ENCODE measurements around the gene NUPR1. TPM values are rescaled to one million over a fixed set of nuclear protein-coding genes. Genes with fewer than 3 reads are reported as not detected.

Gene NUPR1
- total RNA-seq, 2 experiments from 2014 or later, result not detected

GRCh38 chr16:28504707-28505404 is 33.9 kb downstream of the NUPR1 start:
- peaks cover 17% of the 10 kb centered on the region for H3K4me1 ChIP-seq (ENCODE audit: insufficient read depth, low read length)
- Mint-ChIP-seq H3K27ac (no peak overlapping the region), H3K9me3 (no peaks in the 10 kb centered on the region), H3K36me3 (ENCODE audit: low read depth) (no peaks in the 10 kb centered on the region), H3K4me3 (no peak overlapping the region), H3K4me1 (ENCODE audit: low read depth) (peaks cover 10% of the 10 kb centered on the region), H3K27me3 (no peaks in the 10 kb centered on the region)
- DNase-seq (no peak), ATAC-seq (ENCODE audit: poor library complexity) (no peak)
- H3K36me3 ChIP-seq (ENCODE audit: insufficient read depth, low read length), result no peaks in the 10 kb centered on the region
- no peak overlapping the region for H3K27ac ChIP-seq (ENCODE audit: low read depth in 1 of 2, low read length in 2 of 2)
- H3K9me3 ChIP-seq (ENCODE audit: control insufficient read depth in 1 of 2, insufficient read depth in 1 of 2, low read length in 2 of 2), result no peaks in the 10 kb centered on the region
- TF ChIP-seq CTCF (IDR thresholded peaks at IDR 0.05), result no peak
- intact Hi-C loops (cut with DNase I, micrococcal nuclease), result no loop called here
- ChIA-PET CTCF (no interaction called here), POLR2A (no interaction called here)
- no peaks in the 10 kb centered on the region for H3K27me3 ChIP-seq (ENCODE audit: control insufficient read depth in 1 of 2, insufficient read depth in 2 of 2, low read length in 2 of 2)
- H3K4me3 ChIP-seq (ENCODE audit: low read length), result no peak overlapping the region

GRCh38 chr16:28503470-28504259 is 35.1 kb downstream of the NUPR1 start:
- intact Hi-C loops (cut with DNase I, micrococcal nuclease), result no loop called here
- H3K4me1 ChIP-seq (ENCODE audit: insufficient read depth, low read length), result peaks cover 17% of the 10 kb centered on the region
- Mint-ChIP-seq H3K27me3 (no peaks in the 10 kb centered on the region), H3K9me3 (no peaks in the 10 kb centered on the region), H3K27ac (no peak overlapping the region), H3K36me3 (ENCODE audit: low read depth) (no peaks in the 10 kb centered on the region), H3K4me3 (no peak overlapping the region), H3K4me1 (ENCODE audit: low read depth) (peaks cover 10% of the 10 kb centered on the region)
- ATAC-seq (ENCODE audit: poor library complexity) (no peak), DNase-seq (no peak)
- ChIA-PET CTCF (no interaction called here), POLR2A (interaction anchor here (1.0 to 2.1 kb wide), 2 partner anchors 10 to 15 kb away, joined by 3 to 14 read pairs; partner anchors contain the start of gene APOBR)
- no peak overlapping the region for H3K4me3 ChIP-seq (ENCODE audit: low read length)
- H3K36me3 ChIP-seq (ENCODE audit: insufficient read depth, low read length), result peaks cover 2% of the 10 kb centered on the region
- H3K9me3 ChIP-seq (ENCODE audit: control insufficient read depth in 1 of 2, insufficient read depth in 1 of 2, low read length in 2 of 2), result no peaks in the 10 kb centered on the region
- no peak overlapping the region for H3K27ac ChIP-seq (ENCODE audit: low read depth in 1 of 2, low read length in 2 of 2)
- H3K27me3 ChIP-seq (ENCODE audit: control insufficient read depth in 1 of 2, insufficient read depth in 2 of 2, low read length in 2 of 2), result no peaks in the 10 kb centered on the region
- no peak for TF ChIP-seq CTCF (IDR thresholded peaks at IDR 0.05)

GRCh38 chr16:28502290-28502689 is 36.5 kb downstream of the NUPR1 start:
- no peaks in the 10 kb centered on the region for H3K27me3 ChIP-seq (ENCODE audit: control insufficient read depth in 1 of 2, insufficient read depth in 2 of 2, low read length in 2 of 2)
- Mint-ChIP-seq H3K9me3 (no peaks in the 10 kb centered on the region), H3K36me3 (ENCODE audit: low read depth) (peaks cover 1% of the 10 kb centered on the region)

More at GRCh38 chr16:28502290-28502689, 36.5 kb downstream of the NUPR1 start:
- ChIA-PET POLR2A (interaction anchor here (2.1 kb wide), 1 partner anchor 8 kb away, joined by 14 read pairs; the partner anchor contains the start of gene APOBR), CTCF (no interaction called here)
- ATAC-seq (ENCODE audit: poor library complexity) (no peak), DNase-seq (no peak)
- no peaks in the 10 kb centered on the region for H3K27me3 Mint-ChIP-seq
- H3K27ac ChIP-seq (ENCODE audit: low read depth in 1 of 2, low read length in 2 of 2), result no peak overlapping the region
- H3K4me1 Mint-ChIP-seq (ENCODE audit: low read depth), result peaks cover under 1% of the 10 kb centered on the region
- intact Hi-C loops (cut with DNase I, micrococcal nuclease), result no loop called here
- no peak overlapping the region for H3K4me3 Mint-ChIP-seq
- H3K36me3 ChIP-seq (ENCODE audit: insufficient read depth, low read length), result peaks cover 12% of the 10 kb centered on the region
- no peaks in the 10 kb centered on the region for H3K9me3 ChIP-seq (ENCODE audit: control insufficient read depth in 1 of 2, insufficient read depth in 1 of 2, low read length in 2 of 2)
- H3K27ac Mint-ChIP-seq, result no peak overlapping the region
- H3K4me3 ChIP-seq (ENCODE audit: low read length), result no peak overlapping the region
- H3K4me1 ChIP-seq (ENCODE audit: insufficient read depth, low read length), result peaks cover 10% of the 10 kb centered on the region
- no peak for TF ChIP-seq CTCF (IDR thresholded peaks at IDR 0.05)

All from CD4-positive, alpha-beta T cell (primary cell).